ENCODE measurements around the gene MYO16. TPM values are rescaled to one million over a fixed set of nuclear protein-coding genes. Genes with fewer than 3 reads are reported as not detected.

Gene MYO16
- total RNA-seq, 1 donor from 2014 or later = not detected

GRCh38 chr13:108795841-108796240 lies 166.4 kb downstream of the MYO16 start:
- no peak for DNase-seq (ENCODE audit: low read depth in 2 of 2)

- no peak for DNase-seq (ENCODE audit: low read depth in 2 of 2)
Observed at GRCh38 chr13:108797354-108797753, 167.9 kb downstream of the MYO16 start.

GRCh38 chr13:108807841-108808240 lies 178.4 kb downstream of the MYO16 start:
- no peak for DNase-seq (ENCODE audit: low read depth in 2 of 2)

GRCh38 chr13:108812165-108812564 lies 182.8 kb downstream of the MYO16 start:
- no peak for DNase-seq (ENCODE audit: low read depth in 2 of 2)

- DNase-seq (ENCODE audit: low read depth in 2 of 2) = no peak
Observed at GRCh38 chr13:108812661-108813060, 183.2 kb downstream of the MYO16 start.

- DNase-seq (ENCODE audit: low read depth in 2 of 2) = no peak
Observed at GRCh38 chr13:108813587-108814170, 184.3 kb downstream of the MYO16 start.

- no peak for DNase-seq (ENCODE audit: low read depth in 2 of 2)
Observed at GRCh38 chr13:108816375-108816774, 187.0 kb downstream of the MYO16 start.

GRCh38 chr13:108827646-108828045 lies 198.2 kb downstream of the MYO16 start:
- DNase-seq (ENCODE audit: low read depth in 2 of 2) = no peak

GRCh38 chr13:108828086-108828815 lies 198.8 kb downstream of the MYO16 start:
- DNase-seq (ENCODE audit: low read depth in 2 of 2) = no peak

- no peak for DNase-seq (ENCODE audit: low read depth in 2 of 2)
Observed at GRCh38 chr13:108830916-108831315, 201.5 kb downstream of the MYO16 start.

GRCh38 chr13:108833531-108833930 lies 204.1 kb downstream of the MYO16 start:
- DNase-seq (ENCODE audit: low read depth in 2 of 2) = no peak

- no peak for DNase-seq (ENCODE audit: low read depth in 2 of 2)
Observed at GRCh38 chr13:108834193-108834592, 204.8 kb downstream of the MYO16 start.

GRCh38 chr13:108835083-108835482 lies 205.7 kb downstream of the MYO16 start:
- DNase-seq (ENCODE audit: low read depth in 2 of 2) = no peak

GRCh38 chr13:108850691-108851090 lies 221.3 kb downstream of the MYO16 start:
- no peak for DNase-seq (ENCODE audit: low read depth in 2 of 2)

GRCh38 chr13:108851660-108852059 lies 222.2 kb downstream of the MYO16 start:
- no peak for DNase-seq (ENCODE audit: low read depth in 2 of 2)

GRCh38 chr13:108853031-108853430 lies 223.6 kb downstream of the MYO16 start:
- DNase-seq (ENCODE audit: low read depth in 2 of 2) = no peak

- no peak for DNase-seq (ENCODE audit: low read depth in 2 of 2)
Observed at GRCh38 chr13:108855737-108856387, 226.5 kb downstream of the MYO16 start.

- no peak for DNase-seq (ENCODE audit: low read depth in 2 of 2)
Observed at GRCh38 chr13:108858676-108859075, 229.3 kb downstream of the MYO16 start.

- DNase-seq (ENCODE audit: low read depth in 2 of 2) = no peak
Observed at GRCh38 chr13:108859197-108860012, 230.0 kb downstream of the MYO16 start.

- no peak for DNase-seq (ENCODE audit: low read depth in 2 of 2)
Observed at GRCh38 chr13:108860418-108860817, 231.0 kb downstream of the MYO16 start.

GRCh38 chr13:108877300-108877699 lies 247.9 kb downstream of the MYO16 start:
- no peak for DNase-seq (ENCODE audit: low read depth in 2 of 2)

GRCh38 chr13:108878732-108879131 lies 249.3 kb downstream of the MYO16 start:
- no peak for DNase-seq (ENCODE audit: low read depth in 2 of 2)

All from dermis microvascular lymphatic vessel endothelial cell (primary cell).